Cardiac fibroblast (primary cell): Measurements from ENCODE around the gene GOSR2.

Experiments
- DNase-seq, 2 donors: peaks; one replicate each; pipeline versions ENCODE4 v3.0.0 to v3.0.0-alpha.2; 2010; ENCODE audit warnings: low read depth in 2 of 2
- H3K4me3 ChIP-seq, 2 donors: replicated peaks in 1 of 2; 1 replicate in 1 of 2; 2 replicates in 1 of 2; pipeline ENCODE4 v1.5.1; 2011; ENCODE audit warnings: low read depth in 2 of 2, low read length in 2 of 2, mild to moderate bottlenecking in 2 of 2, moderate library complexity in 1 of 2
- CTCF ChIP-seq: IDR thresholded peaks from one replicate; pipeline ENCODE4 v1.5.1; 2011; ENCODE audit warnings: low read depth, mild to moderate bottlenecking, low read length, inconsistent platforms

Gene GOSR2

GRCh38 chr17:46968224-46968834 lies 45.4 kb downstream of the GOSR2 start:
- no peak for TF ChIP-seq CTCF
- DNase-seq, result no peak
- H3K4me3 ChIP-seq, result no peak overlapping the region

- no peak overlapping the region for H3K4me3 ChIP-seq
- DNase-seq, result no peak
- TF ChIP-seq CTCF, result no peak
Observed at GRCh38 chr17:46968896-46969295, 45.9 kb downstream of the GOSR2 start.

DNA sequence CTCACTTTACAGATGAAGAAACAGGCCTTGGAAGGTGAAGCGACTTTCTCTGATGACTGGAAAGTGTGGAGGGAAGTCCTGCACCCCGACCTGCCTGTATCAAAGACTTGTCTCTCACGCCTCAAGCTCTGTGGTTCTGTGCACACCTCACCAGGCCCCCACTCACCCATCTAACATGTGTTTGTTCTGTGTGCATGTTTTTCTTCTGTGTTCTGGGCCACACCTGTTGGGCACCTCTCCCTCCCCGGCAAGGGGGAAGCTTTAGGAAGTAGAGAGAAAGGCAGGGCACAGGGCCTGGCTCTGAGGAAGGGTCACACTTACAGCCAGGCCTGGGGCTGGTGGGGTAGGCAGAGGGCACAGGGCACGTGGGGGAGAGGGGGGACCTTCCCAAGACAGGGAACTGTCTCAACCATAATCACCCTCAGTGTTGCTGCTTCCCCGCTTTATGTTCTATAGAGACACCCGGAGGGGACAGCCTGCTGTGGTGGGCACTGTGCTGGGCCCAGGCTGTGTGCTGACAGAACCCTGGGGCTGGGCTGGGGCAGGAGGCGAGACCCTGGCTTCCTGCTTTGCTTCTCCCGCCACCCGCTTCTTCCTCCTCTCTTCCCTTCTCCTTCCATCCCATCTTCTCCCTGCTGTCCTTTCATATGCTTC lies 48.8 kb downstream of the GOSR2 start:
- no peak for TF ChIP-seq CTCF
- H3K4me3 ChIP-seq, result no peak overlapping the region
- DNase-seq, result no peak

DNA sequence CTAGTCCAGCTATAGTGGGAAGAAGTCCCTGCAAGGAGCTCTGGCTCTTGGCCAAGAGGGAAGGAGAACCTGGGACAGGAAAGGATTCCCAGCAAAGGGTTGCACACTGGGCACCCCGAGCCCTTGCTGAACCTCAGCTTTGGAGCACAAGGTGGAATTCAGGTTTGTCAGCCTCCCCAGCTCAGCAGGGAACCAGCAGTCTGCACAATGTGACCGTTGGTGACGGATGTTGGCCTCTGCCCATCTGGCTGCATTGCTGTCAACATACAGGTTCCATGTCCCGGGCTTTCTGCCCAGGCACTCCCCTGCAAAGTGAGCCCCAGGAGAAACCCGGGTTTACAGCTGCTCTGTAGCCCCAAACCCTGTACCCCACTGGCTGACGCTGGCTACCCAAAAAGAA lies 49.4 kb downstream of the GOSR2 start:
- no peak for DNase-seq
- H3K4me3 ChIP-seq, result no peak overlapping the region
- no peak for TF ChIP-seq CTCF

GRCh38 chr17:46974086-46974485 lies 51.1 kb downstream of the GOSR2 start:
- H3K4me3 ChIP-seq, result no peak overlapping the region
- no peak for TF ChIP-seq CTCF
- no peak for DNase-seq

DNA sequence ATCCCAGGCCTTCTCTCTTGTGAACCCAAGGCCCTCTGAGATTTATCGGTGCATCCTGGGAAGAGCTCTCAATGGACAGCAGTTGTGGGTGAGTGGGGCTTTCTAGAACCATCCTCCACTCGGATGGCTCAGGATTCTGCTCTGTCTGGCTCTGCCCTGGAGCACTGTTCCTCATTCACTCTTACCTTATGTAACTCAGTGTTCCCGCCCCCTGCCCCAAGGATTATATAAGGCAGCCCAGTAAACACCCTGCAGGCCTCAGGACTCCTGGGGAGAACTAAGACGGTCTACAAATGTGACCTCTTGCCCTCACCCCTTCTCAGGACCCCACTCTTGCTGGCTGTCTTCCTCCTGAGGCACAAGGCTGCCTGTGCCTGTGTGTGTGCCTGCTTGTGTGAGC lies 52.3 kb downstream of the GOSR2 start:
- DNase-seq, result no peak
- no peak for TF ChIP-seq CTCF

More for the DNA sequence above, 52.3 kb downstream of the GOSR2 start:
- no peak overlapping the region for H3K4me3 ChIP-seq
